LNCaP clone FGC (cell line): ENCODE results near the gene ITGA8.

ENCODE experiments used
- DNase-seq: peaks from one replicate; pipeline ENCODE4 v3.0.0-alpha.2; 2011; ENCODE audit warnings: low read depth
- H3K4me3 ChIP-seq: 2 replicates; pipeline ENCODE4 v1.5.1; 2011; ENCODE audit warnings: mild to moderate bottlenecking, low read depth, low read length, control low read depth
- CTCF ChIP-seq: IDR thresholded peaks from 2 replicates; pipeline ENCODE4 v1.5.1; 2012; ENCODE audit warnings: mild to moderate bottlenecking; ENCODE audit not compliant: control insufficient read depth, insufficient read depth; ENCODE audit errors: extremely low read depth

The ITGA8 gene

GRCh38 chr10:15485684-15486316, 233.9 kb downstream of the ITGA8 start:
- no peak for TF ChIP-seq CTCF
- DNase-seq, result no peak
- no peak overlapping the region for H3K4me3 ChIP-seq

- TF ChIP-seq CTCF, result no peak
- no peak for DNase-seq
- no peak overlapping the region for H3K4me3 ChIP-seq
These were observed 234.7 kb downstream of the ITGA8 start for GRCh38 chr10:15485027-15485426.

GRCh38 chr10:15484128-15484527, 235.6 kb downstream of the ITGA8 start:
- H3K4me3 ChIP-seq, result no peak overlapping the region
- DNase-seq, result no peak
- no peak for TF ChIP-seq CTCF

GRCh38 chr10:15483215-15484075, 236.3 kb downstream of the ITGA8 start:
- TF ChIP-seq CTCF, result no peak
- no peak for DNase-seq
- H3K4me3 ChIP-seq, result no peak overlapping the region

- H3K4me3 ChIP-seq, result no peak overlapping the region
- TF ChIP-seq CTCF, result no peak
- no peak for DNase-seq
These were observed 237.6 kb downstream of the ITGA8 start for GRCh38 chr10:15482156-15482555.

- no peak for DNase-seq
- no peak for TF ChIP-seq CTCF
- no peak overlapping the region for H3K4me3 ChIP-seq
These were observed 240.8 kb downstream of the ITGA8 start for GRCh38 chr10:15478950-15479349.
